Putamen (tissue), 1 donor: Measurements from ENCODE around the gene FBXO22.
A peak's percentile ranks its signal among the peaks of the same experiment; 100 is the strongest.
"Not testable (repeated sequence)": the region's sequence is repeated elsewhere in the genome, so short reads cannot be mapped to it uniquely, and the experiment has no call there.

Experiments
- DNase-seq: peaks from one replicate; pipeline ENCODE4 v3.0.0-alpha.2; 2016; ENCODE audit warnings: low spot score

The FBXO22 gene

DNA sequence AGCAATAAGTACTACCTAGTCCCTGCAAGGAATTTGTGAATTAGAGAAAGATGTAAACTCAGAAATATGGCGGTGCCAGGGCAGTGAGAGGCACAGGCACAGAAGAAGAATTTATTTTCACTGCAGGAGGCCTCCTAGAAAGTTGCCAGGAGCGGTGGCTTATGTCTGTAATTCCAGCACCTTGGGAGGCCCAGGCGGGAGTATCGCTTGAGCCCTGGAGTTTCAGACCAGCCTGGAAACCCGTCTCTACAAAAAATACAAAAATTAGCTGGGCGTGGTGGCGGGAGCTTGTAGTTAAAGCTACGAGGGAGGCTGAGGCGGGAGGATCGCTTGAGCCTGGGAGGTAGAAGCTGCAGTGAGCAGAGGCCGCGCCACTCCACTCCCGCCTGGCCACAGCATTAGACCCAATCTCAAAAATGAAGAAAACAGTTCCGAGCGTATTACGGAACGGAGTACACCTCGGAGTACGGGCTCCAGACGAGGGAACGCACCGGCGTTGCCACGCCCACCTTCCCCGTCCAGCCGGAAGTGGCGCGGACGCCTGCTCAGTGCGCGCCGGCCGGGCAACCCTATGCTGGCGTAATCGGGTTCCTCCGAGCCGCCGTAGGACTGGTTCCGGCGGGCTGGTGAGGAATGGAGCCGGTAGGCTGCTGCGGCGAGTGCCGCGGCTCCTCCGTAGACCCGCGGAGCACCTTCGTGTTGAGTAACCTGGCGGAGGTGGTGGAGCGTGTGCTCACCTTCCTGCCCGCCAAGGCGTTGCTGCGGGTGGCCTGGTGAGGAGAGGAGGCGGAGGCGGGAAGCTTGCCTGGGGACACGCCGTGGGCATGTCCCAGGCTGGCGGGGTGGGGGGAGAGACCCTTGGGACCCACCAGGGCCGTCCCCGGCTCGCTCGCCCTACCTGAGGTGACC, at the start of gene FBXO22:
Gene FBXO22 (plus strand): TSS at position 548 of the 909 bp plus-strand sequence. CDS start 86 bp downstream, at position 634.
- peak; percentile 84 for DNase-seq

DNA sequence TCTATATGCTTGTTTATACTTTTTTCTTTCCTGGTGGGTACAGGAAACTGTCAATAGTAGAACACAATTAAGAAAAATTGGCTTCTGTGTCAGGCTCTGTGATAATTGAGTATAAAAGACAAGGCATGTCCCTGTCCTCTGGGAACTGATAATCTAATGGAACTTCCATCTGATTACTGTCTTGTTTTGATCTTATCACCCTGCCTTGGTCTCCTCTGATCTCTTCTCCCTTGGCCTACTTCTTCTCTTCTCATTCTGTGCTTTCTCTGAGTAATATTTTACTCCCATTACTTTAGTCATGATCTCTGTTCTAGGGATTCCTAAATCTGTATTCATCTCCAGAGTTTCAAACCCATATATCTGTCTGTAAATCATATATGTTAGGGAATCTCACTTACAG, 45.8 kb upstream of the FBXO22 start:
- DNase-seq = no peak

DNA sequence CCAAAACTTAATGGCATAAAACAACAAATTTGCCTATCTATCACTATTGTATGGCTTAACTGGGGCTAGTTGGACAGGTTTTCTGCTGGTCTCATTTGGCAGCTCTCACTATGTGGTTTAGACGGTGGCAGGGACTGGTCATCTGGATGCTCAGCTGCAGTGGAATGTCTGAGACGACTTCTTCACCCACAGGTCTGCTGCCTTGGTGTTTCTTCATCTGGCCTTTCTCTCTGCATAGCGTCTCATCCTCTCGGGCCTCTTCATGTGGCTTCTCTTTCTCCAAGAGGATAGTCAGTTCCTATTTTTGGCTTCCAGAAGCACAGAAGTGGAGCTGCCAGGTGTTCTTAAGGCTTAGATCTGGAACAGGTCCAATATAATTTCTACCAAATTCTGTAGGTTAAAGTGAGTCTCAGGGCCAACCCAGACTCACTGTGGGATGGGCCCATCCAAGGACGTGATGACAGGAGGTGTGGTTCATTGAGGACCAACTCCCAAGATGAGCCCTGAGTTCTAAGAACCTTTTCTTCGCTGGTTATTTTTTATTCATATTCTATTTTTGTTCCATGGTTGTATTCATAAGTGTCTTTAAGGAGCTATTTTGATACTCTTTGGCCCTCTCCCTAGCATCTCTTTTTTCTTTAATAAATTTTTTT, 41.8 kb upstream of the FBXO22 start:
- DNase-seq = no peak

DNA sequence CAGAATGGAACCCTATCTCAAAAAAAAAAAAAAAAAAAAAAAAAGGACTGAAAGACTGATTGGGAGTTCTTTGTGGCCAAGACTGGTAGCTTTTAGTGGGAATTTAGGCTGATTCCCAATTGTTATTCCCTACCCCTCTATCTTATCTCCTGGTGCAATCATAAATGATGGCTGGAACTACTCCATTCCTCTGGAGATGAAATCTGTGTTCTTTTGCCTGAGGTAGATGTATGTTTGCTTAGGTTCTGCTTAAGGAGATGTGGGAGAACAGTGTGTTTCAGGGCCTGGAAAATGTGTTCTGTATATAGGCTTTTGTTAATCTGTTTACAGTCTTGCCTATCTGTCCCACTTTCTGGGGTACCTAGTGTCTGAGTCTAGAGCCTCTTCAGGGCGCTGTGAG, 40.9 kb upstream of the FBXO22 start:
- no peak for DNase-seq

DNA sequence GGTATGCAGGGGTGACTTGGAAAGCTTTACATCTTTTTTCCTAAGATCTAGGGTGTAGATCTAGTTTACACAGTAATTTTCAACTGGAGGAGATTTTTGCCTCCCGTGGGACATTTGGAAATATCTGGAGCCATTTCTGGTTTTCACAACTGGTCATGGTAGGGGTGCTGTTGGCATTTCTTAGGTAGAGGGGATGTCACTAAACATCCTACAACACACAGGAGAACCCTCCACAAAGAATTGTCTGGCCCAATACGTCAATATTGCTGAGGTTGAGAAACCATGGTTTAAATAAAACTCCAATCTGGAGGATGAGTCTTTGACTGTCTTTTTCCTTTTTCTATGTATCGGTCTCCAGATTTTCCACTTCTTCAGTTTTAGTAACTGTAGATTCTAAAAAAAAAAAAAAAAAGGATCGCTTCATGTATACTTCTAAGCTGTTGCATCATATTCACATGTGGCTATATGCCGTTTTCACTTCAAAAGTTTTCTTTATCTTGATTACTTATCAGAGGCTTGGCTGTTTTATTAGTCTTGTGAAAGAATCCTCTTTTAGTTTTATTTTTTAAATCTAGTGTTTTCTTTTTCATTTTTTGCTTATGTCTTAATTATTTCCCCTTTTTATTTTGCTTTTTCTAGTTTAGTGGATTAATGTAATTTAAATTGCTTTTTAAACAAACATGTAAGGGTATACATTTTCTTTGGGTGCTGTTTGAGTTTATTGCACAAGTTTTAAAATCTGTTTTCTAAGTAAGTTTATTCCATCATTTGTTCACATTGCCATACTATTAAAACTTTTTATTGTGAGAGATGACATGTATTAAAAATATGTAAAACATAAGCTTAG, 39.2 kb upstream of the FBXO22 start:
- no peak for DNase-seq

DNA sequence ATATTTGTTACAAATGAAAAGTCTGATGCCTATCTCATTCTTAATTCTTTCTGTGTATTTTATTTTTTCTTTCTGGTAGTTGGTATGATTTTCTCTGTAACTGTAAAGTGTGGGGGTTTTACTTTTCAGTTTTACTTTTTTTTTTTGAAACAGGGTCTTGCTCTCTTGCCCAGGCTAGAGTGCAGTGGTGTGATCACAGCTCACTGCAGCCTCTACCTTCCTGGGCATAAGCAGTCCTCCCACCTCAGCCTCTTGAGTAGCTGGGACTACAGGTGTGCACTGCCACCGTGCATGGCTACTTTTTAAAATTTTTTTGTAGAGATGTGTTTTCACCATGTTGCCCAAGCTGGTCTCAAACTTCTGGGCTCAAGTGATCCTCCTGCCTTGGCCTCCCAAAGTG, 37.6 kb upstream of the FBXO22 start:
- DNase-seq = not testable (repeated sequence)

DNA sequence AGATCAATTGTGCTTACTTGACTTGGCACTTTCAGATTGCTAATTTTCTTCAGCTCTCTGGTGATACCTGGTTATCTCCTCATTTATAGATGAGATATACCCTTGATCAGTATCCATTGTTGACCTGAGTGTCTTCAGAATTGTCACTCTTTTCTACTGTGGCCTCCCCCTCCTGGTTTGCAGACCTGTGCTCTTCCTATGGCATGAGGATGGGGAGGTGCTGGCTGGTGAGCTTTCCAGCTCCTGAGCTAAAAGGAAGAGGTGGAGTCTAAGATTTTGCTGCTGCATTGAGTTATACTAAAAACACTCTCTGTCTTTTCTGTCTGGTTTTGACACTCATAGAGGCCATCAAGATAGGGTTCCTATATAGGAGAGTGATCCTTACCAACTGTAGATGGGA, 36.8 kb upstream of the FBXO22 start:
- no peak for DNase-seq

DNA sequence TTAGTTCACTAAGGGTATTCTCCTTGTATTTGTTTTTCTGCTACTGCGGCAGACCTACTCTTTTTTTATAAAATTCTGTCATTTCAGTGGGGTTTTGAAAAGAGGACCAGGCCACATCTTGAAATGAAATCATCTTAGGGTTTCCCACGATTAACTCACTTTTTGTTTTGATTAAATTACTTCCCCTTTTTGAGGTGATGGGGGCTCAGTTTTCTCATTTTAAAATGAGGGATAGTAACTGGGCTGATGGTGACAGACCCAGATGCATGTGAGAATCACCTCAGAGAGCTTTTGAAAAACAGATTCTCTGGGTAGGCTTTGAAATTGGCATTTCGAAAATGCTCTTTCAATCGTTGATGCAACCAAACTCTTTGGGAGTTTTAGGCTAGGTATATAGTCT, 36.2 kb upstream of the FBXO22 start:
- no peak for DNase-seq

DNA sequence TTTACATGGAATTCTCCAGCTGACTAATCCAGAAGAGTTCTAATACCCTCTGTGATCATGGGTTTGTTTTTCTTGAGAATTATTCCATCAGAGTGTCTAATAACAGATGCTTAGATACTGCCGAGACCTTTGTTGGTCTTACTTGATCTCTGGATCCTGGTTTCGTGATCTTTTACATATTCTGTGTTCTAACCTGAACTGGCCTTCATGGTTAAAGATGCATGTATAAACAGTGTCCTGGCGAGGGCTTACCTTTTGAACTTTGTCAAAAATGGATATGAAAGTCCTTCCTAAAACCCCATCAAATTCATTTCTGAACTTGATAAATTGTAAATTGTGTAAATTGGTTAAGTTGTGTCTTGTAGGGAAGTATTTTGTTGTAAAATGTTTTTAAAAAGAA, 35.7 kb upstream of the FBXO22 start:
- no peak for DNase-seq

DNA sequence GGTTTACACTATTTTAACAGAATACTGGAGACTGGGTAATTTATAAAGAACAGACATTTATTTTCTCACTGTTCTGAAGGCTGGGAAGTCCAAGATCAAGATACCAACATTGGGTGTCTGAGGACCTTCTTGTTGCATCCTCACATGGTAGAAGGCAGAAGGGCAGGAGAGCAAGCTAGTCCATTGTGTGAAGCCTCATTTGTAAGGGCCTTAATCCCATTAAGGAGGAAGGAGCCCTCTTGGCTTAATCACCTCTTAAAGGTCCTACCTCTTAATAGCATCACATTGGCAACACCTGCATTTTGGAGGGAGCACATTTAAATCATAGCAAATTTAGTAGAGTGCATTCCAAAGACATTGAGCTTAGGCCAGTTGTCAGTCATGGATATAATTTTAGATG, 34.2 kb upstream of the FBXO22 start:
- no peak for DNase-seq

DNA sequence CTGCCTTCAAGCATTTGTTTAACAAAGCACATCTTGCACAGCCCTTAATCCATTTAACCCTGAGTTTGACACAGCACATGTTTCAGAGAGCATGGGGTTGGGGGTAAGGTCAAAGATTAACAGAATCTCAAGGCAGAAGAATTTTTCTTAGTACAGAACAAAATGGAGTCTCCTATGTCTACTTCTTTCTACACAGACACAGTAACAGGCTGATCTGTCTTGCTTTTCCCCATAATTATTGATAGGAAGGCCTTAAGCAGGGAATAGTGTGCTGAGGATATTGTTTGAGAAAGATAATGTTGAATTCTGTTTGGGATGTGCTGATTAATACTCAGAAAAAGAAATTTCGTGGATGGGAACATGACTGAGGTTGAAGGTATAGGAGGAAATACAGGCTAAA, 32.1 kb upstream of the FBXO22 start:
- not testable (repeated sequence) for DNase-seq

DNA sequence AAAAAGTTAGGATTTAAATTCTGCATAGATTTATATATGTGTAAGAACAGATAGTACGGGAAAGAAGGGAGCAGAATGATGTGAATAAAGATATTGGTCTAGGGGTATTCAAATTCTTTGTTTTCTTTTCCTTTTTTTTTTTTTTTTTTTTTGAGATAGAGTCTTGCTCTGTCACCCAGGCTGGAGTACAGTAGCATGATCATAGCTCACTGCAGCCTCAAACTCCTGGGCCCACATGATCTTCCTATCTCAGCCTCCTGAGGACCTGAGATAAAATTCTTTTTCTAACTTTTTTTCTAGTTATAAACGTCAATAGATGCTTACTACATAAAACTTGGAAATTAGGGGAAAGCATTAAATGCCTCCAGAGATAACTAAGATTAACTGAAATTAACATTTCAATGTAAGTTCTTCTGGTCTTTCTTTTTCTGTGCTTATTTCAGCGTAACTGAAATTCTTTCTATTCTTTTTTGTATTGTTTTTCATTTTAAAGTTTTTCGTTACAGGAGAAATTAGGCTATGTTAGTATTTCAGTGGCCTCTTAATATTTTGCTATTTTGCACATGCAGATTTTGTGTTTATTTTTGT, 31.2 kb upstream of the FBXO22 start:
- DNase-seq = no peak

DNA sequence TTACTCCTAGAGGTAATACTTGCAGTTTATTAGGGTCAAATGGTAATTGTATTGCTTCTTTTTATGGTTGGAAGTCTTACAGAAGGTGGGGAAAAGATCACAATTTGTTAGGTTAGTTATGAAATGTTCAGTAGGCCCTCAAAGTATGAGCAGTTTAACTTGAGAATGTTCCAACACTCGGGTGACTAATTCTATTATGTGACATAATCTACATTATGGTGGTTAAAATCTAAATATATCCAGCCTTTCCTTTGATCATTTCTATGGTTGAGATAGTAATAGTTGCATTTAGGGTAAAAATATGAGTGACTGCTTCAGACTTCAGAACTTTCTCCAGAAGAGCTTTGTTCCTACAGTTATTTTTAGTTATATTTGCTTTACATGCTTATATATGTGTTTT, 19.6 kb upstream of the FBXO22 start:
- DNase-seq = no peak

DNA sequence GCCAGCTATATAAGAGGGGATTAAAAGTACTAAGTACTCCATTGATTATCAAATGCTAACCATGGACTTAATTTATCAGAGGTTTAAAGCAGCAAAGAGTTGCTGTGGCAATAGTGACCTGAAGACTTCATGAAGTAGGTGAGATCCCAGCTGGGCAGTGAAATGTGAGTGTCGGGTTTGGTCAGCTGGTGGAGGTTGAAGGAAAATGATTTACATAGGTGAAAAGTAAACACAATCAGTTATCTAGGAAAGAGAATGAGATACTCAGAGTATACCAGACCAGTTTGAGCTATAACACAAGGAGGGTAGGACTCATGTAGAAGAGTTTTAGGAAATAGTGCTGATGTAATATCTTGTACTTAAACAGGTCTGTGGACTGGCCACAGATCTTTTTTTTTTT, 16.5 kb upstream of the FBXO22 start:
- no peak for DNase-seq

DNA sequence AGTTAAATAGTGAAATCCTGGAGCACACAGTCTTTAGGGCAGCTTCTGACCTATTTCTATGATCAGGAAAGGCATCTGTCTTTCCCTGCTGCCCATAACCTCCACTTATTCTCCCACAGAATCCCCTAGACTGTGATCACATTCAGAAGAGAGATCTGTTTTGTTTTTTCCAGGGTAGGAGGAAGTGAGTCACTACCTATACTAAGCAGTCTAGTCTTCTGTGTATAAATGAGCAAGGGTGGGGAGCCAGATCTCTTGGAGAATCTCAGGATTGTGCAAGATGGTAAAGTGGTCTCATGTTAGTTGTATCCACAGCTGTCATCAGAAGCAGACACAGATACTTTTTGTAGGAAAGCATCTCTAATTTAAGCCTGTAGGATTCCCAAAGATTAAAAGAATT, 11.8 kb upstream of the FBXO22 start:
- no peak for DNase-seq

DNA sequence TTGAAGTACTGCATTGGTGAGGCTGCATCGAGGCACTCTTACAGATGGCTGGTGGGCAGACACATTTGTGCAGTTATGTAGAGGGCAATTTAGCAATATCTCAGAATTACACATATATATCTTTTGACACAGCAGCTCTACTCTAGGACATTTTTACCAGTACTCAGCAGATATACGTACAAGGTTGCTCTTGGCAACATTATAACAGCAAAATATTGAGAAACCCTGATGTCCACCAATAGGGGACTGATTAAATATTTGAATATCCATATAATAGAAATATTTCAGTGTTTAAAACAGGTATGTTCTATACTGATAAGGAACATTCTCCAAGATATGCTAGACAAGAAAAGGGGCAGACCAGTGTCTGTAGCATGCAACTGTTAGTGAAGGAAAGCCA, 7.9 kb upstream of the FBXO22 start:
- no peak for DNase-seq

DNA sequence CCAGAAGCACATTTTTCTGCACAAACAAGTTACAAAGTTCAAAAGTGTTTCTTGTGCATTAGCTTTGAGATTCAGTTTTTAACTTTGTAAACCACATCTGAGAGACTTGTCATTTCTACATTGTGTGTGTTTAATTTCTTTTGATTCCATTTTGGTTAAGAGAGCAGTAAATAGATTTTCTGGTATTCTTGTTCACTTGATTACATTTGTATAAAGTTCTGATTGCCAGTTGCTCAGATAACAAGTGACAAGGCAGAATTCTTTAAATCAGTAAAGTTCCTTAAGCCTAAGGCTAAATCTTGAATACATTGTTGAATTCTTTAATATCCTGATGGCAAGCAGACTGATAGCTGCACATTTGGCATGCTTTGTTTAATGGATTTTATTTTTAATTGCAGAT, 3.1 kb upstream of the FBXO22 start:
- no peak for DNase-seq

DNA sequence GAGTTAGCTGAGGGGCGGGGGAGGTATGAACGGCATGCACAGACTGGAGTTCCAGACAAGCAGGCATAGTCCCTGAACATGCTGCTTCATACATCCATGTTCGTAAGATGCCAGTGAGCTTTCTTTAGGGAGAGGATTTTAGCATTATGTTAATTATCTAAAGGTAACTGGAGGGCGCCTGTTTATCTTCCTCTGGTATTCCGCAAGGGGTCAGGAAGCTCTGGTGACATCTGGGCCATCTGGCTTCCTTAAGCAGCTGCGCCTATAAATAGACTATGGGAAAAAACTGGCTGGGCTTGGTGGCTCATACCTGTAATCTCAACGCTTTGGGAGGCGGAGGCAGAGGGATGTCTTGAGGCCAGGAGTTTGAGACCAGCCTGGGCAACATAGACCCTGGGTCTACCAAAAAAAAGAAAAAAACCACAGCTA, 1.5 kb upstream of the FBXO22 start:
- no peak for DNase-seq

DNA sequence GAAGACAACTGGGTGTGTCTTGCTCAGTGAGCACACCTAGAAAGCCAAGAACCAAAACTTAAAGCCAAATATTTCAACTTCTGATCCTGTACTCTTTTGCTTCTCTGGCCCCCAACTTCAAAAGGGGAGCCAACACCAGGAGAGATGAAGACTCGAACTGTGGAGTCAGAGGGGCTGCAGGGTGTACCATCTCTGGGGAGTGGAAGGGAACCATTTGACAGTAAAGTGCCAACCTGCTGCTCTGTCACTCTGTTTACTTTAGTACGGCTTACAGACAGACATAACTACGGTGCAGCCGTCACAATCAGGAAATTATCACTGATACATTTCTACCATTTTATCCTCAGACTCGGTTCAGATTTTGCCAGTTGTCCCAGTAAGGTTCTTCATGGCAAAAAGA, 1.6 kb downstream of the FBXO22 start:
- DNase-seq = no peak

DNA sequence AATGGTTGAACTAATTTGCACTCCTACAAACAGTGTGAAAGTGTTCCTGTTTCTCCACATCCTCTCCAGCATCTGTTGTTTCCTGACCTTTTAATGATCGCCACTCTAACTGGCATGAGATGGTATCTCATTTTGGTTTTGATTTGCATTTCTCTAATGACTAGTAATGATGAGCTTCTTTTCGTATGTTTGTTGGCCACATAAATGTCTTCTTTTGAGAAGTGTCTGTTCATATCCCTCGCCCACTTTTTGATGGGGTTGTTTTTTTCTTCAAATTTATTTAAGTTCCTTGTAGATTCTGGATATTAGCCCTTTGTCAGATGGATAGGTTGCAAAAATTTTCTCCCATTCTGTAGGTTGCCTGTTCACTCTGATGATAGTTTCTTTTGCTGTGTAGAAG, 6.7 kb downstream of the FBXO22 start:
- not testable (repeated sequence) for DNase-seq

DNA sequence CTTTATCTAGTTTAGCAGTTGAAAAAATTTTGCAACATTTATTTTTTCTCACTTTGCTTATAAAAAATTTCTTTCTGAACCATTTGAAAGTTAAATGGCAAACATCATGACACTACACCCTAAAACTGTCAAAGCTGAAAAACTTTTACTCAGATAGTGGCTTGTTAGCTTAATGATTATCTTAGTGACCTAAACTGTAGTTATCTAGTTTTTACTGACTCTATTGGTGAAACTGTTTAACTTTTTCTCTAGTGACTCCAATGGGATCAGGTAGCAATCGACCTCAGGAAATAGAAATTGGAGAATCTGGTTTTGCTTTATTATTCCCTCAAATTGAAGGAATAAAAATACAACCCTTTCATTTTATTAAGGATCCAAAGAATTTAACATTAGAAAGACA, 13.3 kb downstream of the FBXO22 start:
- DNase-seq = no peak

DNA sequence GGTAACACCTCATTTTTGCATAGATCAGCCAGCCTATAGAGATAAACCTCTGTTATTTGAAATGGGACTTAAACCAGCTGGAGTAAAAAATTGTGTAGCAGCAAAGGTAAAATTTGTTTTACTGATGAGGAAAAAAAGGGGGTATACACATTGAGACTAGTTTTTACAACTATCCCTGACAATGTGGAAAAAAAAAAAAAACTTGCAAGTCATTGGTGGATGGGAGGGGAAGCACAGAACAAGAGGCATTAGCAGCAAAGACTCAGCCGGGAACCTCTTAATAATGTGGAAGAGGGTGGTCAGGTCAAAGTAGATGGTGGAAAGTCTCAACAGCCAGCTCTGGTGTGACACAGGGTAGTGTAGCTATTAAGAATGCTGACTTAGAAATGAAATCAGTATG, 14.5 kb downstream of the FBXO22 start:
- DNase-seq = no peak
